OCI-LY1 (cell line): ENCODE measurements around the gene SPDYE2B.
"Not testable (repeated sequence)": the region's sequence is repeated elsewhere in the genome, so short reads cannot be mapped to it uniquely, and the experiment has no call there.

Experiments used
- H2AFZ ChIP-seq: fragments of 200-600 bp; sonication (generic), shearing (Covaris generic); 2 replicates; pipeline ENCODE4 v1.6.0; 2014; ENCODE audit warnings: antibody characterized with exemption, mild to moderate bottlenecking, low read length
- H3F3A ChIP-seq: fragments of 200-600 bp; sonication (generic), shearing (Covaris generic); 2 replicates; pipeline ENCODE4 v1.6.0; 2014; ENCODE audit warnings: mild to moderate bottlenecking, antibody characterized with exemption, low read length, moderate library complexity; ENCODE audit not compliant: insufficient read depth
- H3K27ac ChIP-seq: fragments of 200-600 bp; sonication (generic); 2 replicates; pipeline ENCODE4 v1.5.1; 2014; ENCODE audit warnings: low read length, mixed run types, mild to moderate bottlenecking, low read depth; ENCODE audit not compliant: poor library complexity, severe bottlenecking
- H3K27me3 ChIP-seq: fragments of 200-600 bp; sonication (generic); 2 replicates; pipeline ENCODE4 v1.6.0; 2014; ENCODE audit warnings: antibody characterized with exemption, mild to moderate bottlenecking, low read length, moderate library complexity; ENCODE audit not compliant: insufficient read depth
- H3K36me3 ChIP-seq: fragments of 200-600 bp; sonication (generic); 2 replicates; pipeline ENCODE4 v1.6.1; 2014; ENCODE audit warnings: mild to moderate bottlenecking, antibody characterized with exemption, low read length, moderate library complexity, mixed read lengths; ENCODE audit not compliant: insufficient read depth
- H3K4me1 ChIP-seq: fragments of 200-600 bp; sonication (generic); 2 replicates; pipeline ENCODE4 v1.5.1; 2014; ENCODE audit warnings: mild to moderate bottlenecking, low read length, moderate library complexity; ENCODE audit not compliant: insufficient read depth, severe bottlenecking
- H3K4me2 ChIP-seq: fragments of 200-600 bp; sonication (generic), shearing (Covaris generic); 2 replicates; pipeline ENCODE4 v1.6.1; 2014; ENCODE audit warnings: low read length
- H3K4me3 ChIP-seq: fragments of 200-600 bp; sonication (generic); 2 replicates; pipeline ENCODE4 v1.5.1; 2014; ENCODE audit warnings: low read length, low read depth, mild to moderate bottlenecking, mixed read lengths; ENCODE audit not compliant: poor library complexity, severe bottlenecking
- H3K79me2 ChIP-seq: fragments of 200-600 bp; shearing (Covaris generic); 2 replicates; pipeline ENCODE4 v1.6.1; 2016; ENCODE audit warnings: mixed run types, low read length, mixed read lengths; ENCODE audit not compliant: insufficient read depth
- H3K9ac ChIP-seq: fragments of 200-600 bp; sonication (generic), shearing (Covaris generic); 2 replicates; pipeline ENCODE4 v1.6.1; 2014; ENCODE audit warnings: mild to moderate bottlenecking, low read length, mixed read lengths
- H3K9me2 ChIP-seq: fragments of 200-600 bp; sonication (generic), shearing (Covaris generic); 2 replicates; pipeline ENCODE4 v1.6.1; 2014; ENCODE audit warnings: low read depth, mild to moderate bottlenecking, low read length, mixed read lengths
- H3K9me3 ChIP-seq: fragments of 200-600 bp; shearing (Covaris generic); 2 replicates; pipeline ENCODE4 v1.6.1; 2014; ENCODE audit warnings: low read length, mixed read lengths
- H4K20me1 ChIP-seq: fragments of 200-600 bp; sonication (generic), shearing (Covaris generic); 2 replicates; pipeline ENCODE4 v1.6.0; 2016; ENCODE audit warnings: mild to moderate bottlenecking, low read length; ENCODE audit not compliant: insufficient read depth

The SPDYE2B gene, protein sequence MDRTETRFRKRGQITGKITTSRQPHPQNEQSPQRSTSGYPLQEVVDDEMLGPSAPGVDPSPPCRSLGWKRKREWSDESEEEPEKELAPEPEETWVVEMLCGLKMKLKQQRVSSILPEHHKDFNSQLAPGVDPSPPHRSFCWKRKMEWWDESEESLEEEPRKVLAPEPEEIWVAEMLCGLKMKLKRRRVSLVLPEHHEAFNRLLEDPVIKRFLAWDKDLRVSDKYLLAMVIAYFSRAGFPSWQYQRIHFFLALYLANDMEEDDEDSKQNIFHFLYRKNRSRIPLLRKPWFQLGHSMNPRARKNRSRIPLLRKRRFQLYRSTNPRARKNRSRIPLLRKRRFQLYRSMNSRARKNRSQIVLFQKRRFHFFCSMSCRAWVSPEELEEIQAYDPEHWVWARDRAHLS

GRCh38 chr7:102649924-102650323 lies at the start of gene SPDYE2B:
Gene SPDYE2B (plus strand): TSS chr7:102650319. CDS start chr7:102652349, 2,030 bp downstream.
- not testable (repeated sequence) for H3K4me3 ChIP-seq, H3K36me3 ChIP-seq, H4K20me1 ChIP-seq, H3K27me3 ChIP-seq, H3K9ac ChIP-seq, H3K4me1 ChIP-seq, H3K9me3 ChIP-seq, H2AFZ ChIP-seq, H3K9me2 ChIP-seq, H3K79me2 ChIP-seq, H3F3A ChIP-seq, H3K27ac ChIP-seq, H3K4me2 ChIP-seq

DNA sequence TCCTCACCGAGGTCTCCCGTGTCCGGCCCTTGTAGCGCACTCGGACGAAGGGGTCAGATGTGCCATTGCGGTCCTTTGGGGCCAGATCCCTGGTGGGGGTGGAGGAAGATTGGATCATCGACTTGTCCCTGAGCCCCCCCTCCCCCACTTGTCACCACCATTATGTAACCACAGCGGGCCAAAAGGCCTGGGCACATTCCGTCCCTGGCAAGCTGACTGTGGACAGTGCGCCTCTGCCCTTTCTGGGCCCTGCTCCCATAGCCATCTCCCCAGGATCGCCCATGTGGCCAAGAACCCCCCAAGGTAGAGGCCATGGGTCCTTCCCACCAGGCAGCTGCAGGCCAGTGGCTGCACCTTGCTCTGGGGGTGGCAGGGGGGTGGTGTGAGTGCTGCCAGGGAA lies 47.8 kb upstream of the SPDYE2B start:
- H3K4me1 ChIP-seq, H4K20me1 ChIP-seq, H3K27me3 ChIP-seq, H3K27ac ChIP-seq, H3K9me2 ChIP-seq, H3K79me2 ChIP-seq, H3K9ac ChIP-seq, H3K9me3 ChIP-seq, H3K4me3 ChIP-seq, H3K4me2 ChIP-seq, H3F3A ChIP-seq, H2AFZ ChIP-seq, H3K36me3 ChIP-seq: not testable (repeated sequence)

DNA sequence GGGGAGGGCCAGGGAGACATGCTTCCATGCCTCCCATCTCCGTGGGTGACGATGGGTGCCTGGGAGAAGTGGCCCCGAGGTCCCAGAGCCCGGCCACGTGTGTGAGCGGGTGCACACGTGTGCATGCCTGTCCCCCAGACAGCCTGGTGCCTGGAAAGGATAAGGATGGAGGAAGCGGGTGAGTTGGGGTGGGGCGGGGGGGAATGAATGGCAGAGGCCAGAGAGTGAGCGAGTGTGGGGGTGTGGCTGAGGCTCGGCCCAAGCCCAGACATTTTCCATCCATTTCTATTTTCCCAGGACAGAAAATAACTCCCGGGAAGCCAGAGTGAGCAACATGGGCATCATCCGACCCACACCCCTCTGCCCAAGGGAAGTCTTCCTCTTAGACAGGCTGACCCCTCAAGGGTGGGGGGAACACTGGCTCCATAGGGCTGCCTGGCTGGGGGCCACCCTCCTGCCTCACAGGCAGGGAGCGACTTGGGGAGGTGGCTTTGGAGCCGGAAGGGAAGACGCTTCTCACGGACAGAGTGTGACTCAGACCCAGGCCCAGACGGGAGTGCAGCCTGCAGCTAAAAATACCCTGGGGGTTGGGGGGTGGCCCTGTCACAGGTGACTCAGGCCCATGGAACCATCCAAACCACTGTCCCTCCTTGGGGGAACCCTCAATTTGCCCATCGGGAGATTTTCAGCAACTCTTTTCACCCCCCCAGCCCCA lies 45.5 kb upstream of the SPDYE2B start:
- H3K4me1 ChIP-seq, H3K4me2 ChIP-seq, H3K79me2 ChIP-seq, H3K27me3 ChIP-seq, H2AFZ ChIP-seq, H3K9me2 ChIP-seq, H3F3A ChIP-seq, H3K9ac ChIP-seq, H3K9me3 ChIP-seq, H3K36me3 ChIP-seq, H3K27ac ChIP-seq, H4K20me1 ChIP-seq, H3K4me3 ChIP-seq: not testable (repeated sequence)

- not testable (repeated sequence) for H3K27me3 ChIP-seq, H3K4me1 ChIP-seq, H3K4me2 ChIP-seq, H3K9me2 ChIP-seq, H3F3A ChIP-seq, H3K27ac ChIP-seq, H3K79me2 ChIP-seq, H3K4me3 ChIP-seq, H3K9ac ChIP-seq, H3K9me3 ChIP-seq, H3K36me3 ChIP-seq, H2AFZ ChIP-seq, H4K20me1 ChIP-seq
These were observed 43.3 kb upstream of the SPDYE2B start for GRCh38 chr7:102606848-102607247.

- H3K79me2 ChIP-seq, H4K20me1 ChIP-seq, H3K4me2 ChIP-seq, H3K9me2 ChIP-seq, H3K9ac ChIP-seq, H3K27me3 ChIP-seq, H3K36me3 ChIP-seq, H3K27ac ChIP-seq, H2AFZ ChIP-seq, H3K9me3 ChIP-seq, H3F3A ChIP-seq, H3K4me1 ChIP-seq, H3K4me3 ChIP-seq: not testable (repeated sequence)
These were observed 40.4 kb upstream of the SPDYE2B start for GRCh38 chr7:102609734-102610133.

GRCh38 chr7:102610441-102610840 lies 39.7 kb upstream of the SPDYE2B start:
- not testable (repeated sequence) for H3K9ac ChIP-seq, H4K20me1 ChIP-seq, H3K4me2 ChIP-seq, H3K9me3 ChIP-seq, H2AFZ ChIP-seq, H3K9me2 ChIP-seq, H3K27ac ChIP-seq, H3K4me3 ChIP-seq, H3F3A ChIP-seq, H3K27me3 ChIP-seq, H3K4me1 ChIP-seq, H3K36me3 ChIP-seq, H3K79me2 ChIP-seq

DNA sequence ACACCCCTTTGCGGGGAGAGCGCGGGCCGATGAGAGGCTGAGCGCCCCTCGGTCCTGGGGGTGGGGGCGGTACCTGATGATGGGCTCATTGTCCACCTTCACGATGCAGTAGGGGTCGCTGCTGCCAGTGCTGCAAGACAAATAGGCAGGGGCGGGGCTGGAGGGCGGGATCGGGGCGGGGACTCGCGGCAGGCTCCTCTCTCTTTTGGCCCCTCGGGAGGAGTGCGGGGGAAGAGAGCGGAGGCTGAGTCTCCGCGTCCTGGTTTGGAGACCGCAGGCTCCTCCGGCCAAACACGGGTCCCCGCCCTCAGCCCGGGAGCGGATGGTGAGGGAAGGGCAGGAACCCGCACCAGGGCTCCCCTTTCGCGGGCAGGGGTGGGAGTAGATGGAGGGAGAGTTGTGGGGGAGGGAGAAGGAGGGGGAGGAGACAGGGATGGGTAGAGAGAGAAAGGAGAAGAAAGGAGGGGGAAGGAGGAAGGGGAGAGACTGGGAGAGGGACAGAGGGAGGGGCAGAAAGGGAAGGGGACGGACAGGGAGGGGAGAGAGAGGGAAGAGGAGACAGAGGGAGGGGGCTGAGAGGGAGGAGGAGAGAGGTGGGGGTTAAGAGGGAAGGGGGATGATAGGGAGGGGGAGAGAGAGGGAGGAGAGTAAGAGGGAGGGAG lies 39.0 kb upstream of the SPDYE2B start:
- H2AFZ ChIP-seq, H3K27ac ChIP-seq, H3K9me2 ChIP-seq, H3K4me2 ChIP-seq, H3K36me3 ChIP-seq, H3K9ac ChIP-seq, H3F3A ChIP-seq, H4K20me1 ChIP-seq, H3K4me3 ChIP-seq, H3K79me2 ChIP-seq, H3K27me3 ChIP-seq, H3K4me1 ChIP-seq, H3K9me3 ChIP-seq: not testable (repeated sequence)
